ENCODE data around the gene RNF34.

DNA sequence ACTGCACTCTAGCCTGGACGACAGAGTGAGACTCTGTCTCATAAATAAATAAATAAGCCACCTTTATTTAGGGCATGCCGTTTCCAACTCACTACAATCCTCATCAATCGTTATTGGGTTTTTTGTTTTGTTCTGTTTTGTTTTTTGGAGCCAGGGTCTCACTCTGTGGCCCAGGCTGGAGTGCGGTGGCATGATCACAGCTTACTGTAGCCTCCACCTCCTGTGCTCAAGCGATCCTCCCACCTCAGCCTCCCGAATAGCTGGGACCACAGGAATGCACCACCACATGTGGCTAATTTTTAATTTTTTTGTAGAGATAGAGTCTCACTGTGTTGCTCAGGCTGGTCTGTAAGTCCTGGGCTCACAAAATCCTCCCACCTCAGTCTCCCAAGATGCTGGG lies 44.1 kb upstream of the RNF34 start:
- no peak for TF ChIP-seq CTCF (IDR thresholded peaks at IDR 0.05; ENCODE audit: insufficient read depth, low read length, poor library complexity, severe bottlenecking)
- no peak for TF ChIP-seq EZH2phosphoT487 (conservative IDR thresholded peaks at IDR 0.05; ENCODE audit: low read length)

Measured in SU-DHL-6 (cell line).